Glomerular visceral epithelial cell (primary cell): ENCODE results near the gene C16orf95.
A peak's percentile ranks its signal among the peaks of the same experiment; 100 is the strongest.
"Not testable (repeated sequence)": the region's sequence is repeated elsewhere in the genome, so short reads cannot be mapped to it uniquely, and the experiment has no call there.

Source experiments
- DNase-seq: peaks from one replicate; pipeline ENCODE4 v3.0.0-alpha.2; 2016; ENCODE audit errors: extremely low spot score

The C16orf95 gene, protein sequence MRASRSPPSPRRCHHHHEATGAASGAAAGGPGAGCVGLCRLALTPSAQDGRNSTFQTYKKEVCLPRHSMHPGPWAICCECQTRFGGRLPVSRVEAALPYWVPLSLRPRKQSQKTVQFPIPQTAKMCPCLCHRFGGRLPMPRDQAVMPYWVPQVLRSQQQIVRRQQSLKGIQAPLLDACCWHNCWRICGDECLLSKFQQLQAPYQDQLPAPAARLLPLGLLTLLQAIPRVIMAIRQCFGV

GRCh38 chr16:87316923-87317749 is at the start of gene C16orf95:
TSS of gene C16orf95 (minus strand) at chr16:87317392. CDS start at chr16:87317242, 150 bp downstream.
- peak; percentile 93 for DNase-seq

GRCh38 chr16:87366930-87367329 is 49.7 kb upstream of the C16orf95 start:
- DNase-seq = no peak

- DNase-seq = no peak
Observed at GRCh38 chr16:87366288-87366687, 49.1 kb upstream of the C16orf95 start.

DNA sequence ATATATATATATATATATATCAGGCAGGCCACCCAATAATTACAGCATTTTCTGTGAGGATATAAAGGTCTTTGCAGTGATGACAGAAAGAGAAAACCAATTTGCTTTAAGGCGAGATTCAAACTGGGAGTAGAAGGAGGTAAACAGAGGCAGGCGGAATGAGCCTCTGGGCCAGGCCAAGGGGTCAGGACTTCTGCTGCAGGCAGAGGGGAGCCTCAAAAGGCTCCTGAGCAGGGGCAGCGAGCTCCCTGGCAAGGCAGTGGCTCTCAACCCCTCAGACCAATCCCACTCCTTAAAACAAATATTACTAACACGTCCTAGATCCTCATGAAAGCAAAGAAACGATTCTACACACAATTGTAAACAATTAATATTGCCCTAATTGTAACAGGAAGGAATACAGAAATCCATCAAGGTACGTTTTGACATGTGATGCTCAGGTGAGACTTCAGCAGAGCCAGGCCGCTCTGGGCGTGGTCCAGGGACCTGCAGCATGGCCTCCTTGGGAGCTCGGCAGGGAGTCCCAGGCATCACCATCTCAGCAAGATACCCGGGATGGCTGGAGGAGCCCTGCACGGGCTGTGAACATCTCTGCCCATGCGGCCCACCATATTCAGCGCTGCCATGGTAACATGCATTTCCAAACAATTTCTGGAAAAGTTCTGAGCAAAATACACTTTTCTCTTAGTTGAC is 48.0 kb upstream of the C16orf95 start:
- no peak for DNase-seq

GRCh38 chr16:87363771-87364455 is 46.7 kb upstream of the C16orf95 start:
- peak; percentile 18 for DNase-seq

DNA sequence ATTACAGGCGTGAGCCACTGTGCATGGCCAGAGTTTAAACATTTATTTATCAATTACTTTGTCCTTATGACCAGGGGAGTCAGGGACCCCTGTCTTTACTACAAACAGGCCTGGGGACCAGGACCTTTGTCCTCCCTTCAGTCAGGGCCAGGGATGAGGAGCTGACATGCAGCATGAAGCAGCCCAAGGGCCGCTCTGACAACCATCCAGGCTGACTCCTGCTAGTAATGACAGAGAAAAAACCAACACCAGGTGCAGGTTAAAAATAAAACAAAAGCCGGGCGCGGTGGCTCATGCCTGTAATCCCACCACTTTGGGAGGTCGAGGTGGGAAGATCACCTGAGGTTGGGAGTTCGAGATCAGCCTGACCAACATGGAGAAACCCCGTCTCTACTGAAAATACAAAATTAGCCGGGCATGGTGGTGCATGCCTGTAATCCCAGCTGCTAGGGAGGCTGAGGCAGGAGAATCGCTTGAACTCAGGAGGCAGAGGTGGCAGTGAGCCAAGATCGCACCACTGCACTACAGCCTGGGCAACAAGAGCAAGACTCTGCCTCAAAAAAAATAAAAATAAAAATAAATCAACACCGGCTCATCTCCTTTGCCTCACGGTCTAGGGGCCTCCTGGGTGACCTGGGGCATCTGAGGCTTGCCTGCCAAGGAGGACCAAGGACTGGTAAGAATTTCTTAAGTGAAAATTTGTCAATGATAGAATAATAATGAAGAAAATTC is 45.8 kb upstream of the C16orf95 start:
- not testable (repeated sequence) for DNase-seq

- DNase-seq = no peak
Observed at GRCh38 chr16:87361916-87362619, 44.9 kb upstream of the C16orf95 start.

DNA sequence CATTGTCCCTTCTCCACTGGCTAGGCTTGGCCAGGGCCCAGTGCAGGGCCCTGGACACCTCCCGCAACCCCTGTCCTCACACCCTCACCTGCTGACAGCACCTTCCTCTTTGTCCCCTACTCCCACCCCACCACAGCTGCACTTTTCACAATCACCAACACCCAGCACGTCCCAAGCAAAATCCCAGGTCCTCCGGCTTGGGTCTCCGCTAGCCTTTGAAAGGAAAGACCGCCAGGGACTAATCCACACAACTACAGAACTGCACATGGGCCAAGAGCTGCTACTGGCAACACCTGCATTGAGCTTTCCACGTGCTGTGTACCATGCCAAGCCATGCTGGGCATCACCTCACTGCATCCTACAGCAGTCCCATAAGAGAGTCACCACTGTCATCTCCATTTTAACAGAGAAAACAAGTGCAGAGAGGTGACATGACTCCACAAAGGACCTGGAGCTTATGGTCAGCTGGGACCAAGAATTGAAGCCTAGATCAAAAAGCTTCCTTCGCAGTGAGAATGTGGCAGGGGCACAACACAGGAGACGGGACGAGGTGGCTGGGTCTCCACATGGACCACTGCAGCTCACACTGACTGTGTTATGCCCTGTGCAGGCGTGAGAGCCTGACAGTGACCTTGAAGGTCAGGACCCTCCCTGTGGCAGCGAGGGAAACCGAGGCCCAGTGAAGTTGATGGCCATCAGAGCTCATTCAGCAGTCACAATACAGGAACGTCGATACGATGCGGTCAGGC is 43.8 kb upstream of the C16orf95 start:
- DNase-seq = no peak

DNA sequence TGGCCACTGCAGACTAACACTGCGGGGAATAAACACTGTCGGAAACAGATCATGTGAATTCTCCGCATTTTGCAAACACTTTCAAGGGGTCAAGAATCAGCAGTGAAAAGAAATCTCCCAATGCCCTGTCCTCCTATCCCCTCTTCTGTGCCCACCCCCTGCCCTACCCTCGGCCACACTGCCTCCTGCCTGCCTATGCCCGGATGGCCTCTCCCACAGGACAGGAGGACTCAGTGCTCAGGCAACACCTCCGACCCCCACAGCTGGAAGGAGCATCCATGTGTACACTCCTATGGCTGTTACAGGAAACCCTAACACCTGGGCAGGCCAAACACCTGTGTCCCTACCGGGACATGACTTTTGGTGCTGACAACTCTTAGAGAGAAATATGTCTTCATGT is 41.9 kb upstream of the C16orf95 start:
- no peak for DNase-seq

DNA sequence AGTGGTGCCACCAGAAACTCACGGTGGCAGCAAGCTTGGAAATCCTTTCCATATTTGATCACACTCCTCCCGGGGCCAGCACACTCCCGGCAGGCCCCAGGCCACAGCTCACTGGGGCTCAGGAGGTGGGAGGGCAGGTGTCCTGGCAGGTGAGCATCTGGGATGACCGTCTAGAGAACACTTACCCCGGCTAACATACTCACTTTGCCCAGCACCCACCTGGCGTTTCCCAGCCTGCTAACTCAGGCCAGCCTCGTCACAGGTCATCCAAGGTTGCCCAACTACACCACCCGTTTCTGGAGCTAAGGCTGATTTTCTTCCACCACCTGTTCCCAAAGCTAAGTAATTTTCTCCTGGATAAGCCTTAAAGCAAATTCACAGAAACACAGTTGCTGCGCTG is 41.5 kb upstream of the C16orf95 start:
- DNase-seq = no peak

DNA sequence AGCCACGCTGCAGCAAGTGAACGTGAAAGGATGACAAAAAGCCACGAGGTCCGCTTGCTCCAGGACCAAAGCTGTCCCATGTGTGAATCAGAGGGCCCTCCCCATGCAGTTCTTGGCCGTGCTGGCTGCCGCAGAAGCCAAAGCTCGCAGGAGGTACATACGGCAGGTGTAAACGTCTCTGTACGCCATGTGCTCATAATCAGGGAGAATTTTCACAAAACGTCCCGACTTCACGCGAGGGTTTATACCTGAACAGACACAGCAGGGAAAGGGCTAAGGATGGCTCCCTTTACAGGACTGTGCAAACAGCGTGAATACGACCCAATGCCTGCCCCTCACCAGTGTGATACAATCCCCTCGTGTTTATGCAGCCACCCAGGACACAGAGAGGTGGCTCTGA is 41.1 kb upstream of the C16orf95 start:
- DNase-seq = no peak

GRCh38 chr16:87356491-87356853 is 39.3 kb upstream of the C16orf95 start:
- DNase-seq = no peak

DNA sequence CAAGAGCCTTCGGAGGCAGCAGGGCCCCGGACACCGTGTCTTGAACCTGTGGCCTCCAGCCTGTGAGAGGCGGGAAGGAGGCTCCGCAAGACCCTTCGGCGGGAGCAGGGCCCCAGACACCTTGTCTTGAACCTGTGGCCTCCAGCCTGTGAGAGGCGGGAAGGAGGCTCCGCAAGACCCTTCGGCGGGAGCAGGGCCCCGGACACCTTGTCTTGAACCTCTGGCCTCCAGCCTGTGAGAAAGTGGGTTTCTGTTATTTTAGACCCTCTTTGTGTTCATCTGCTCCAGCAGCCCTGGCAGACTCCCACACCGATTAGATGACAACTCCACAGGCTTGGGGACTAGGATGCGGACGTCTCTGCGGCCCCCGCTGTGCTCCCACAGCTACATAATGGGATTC is 36.4 kb upstream of the C16orf95 start:
- no peak for DNase-seq

GRCh38 chr16:87352818-87353217 is 35.6 kb upstream of the C16orf95 start:
- no peak for DNase-seq

DNA sequence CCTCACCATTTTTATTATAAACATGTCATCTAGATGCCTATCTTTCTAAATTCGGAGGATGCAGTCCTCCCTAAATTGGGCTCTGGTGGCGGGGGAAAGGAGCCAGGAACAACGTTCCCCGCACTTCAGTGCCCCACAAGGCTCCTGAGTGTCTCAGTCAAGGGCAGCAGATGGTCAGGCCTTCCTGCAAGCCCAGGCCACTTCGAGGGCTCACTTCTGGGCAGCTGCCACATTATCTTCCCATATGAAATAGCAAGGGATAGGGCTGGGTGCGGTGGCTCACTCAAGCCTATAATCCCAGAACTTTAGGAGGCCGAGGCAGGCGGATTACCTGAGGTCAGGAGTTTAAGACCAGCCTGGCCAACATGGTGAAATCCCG is 34.1 kb upstream of the C16orf95 start:
- no peak for DNase-seq

GRCh38 chr16:87350681-87351319 is 33.6 kb upstream of the C16orf95 start:
- no peak for DNase-seq

DNA sequence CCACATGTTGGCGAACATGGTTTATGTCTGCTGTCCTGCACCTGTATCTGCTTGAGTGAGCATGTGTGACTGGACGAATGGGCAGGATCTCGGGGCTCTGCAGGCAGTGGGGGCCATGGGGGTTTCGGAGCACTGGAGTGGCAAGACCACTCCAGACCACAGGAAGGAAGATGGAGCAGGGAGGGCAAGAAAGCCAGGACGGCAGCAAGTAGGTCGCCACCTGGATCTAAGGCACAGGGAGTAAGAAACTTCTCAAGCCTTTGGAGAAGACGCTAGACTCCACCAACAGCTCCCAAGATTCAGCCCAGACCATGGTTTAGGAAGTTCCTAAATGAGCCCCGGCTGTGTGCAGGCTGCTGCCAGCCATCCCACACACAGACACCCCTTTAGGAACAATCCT is 32.8 kb upstream of the C16orf95 start:
- no peak for DNase-seq

DNA sequence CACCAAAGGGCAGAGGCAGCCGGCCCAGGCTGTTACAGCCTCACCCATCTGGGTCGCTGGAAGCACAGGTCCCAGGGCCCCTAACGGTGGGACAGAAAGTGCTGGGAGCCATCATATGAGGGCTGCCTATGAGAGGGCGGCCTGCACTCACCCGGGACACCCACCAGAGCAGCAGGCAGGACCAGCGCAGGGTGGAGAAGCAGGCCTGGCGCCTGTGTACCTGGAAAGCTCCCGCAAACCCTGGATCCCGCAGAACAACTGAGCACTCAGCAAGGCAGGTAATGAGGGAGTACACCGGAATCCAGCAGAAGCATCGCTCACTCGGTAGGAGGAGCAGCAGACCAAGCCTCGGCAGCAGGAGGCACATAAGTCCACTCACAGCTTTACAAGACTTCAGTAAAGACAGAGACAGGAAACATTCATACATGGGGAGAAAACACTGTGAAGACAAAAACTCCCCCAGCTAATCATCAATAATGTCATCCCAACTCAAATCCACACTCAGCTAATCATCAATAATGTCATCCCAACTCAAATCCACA is 31.5 kb upstream of the C16orf95 start:
- no peak for DNase-seq

DNA sequence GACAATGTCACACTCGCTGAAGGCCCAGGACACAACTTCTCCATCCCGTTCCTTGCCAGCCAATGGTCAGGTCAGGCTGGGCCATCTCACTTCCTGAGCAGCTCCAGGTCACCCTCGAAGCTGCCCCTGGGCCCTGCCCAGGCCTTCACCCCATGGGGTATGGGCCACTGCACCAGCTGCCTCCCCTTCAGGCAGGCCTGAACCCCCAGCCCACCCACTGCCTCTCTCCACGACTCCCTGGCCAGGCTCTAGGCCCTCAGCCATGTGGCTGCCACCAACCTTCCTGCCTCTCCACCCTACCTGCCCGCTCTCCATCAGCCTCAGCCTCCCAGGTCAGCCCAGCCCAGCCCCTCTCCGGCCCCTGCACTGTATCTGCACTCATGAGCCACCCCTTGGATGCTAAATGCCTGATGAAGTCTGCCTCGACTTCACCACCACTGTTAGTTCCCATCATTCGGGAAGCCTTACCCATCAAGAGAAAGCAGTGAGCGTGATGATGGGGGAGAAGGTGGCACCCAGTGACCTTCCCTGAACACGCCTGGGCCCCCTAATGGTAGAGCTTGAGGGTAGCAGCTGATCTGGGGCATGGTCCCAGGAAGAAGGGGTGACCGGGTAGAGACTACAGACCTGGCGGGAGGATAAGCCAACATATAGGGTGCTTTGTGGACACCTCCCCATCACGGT is 30.9 kb upstream of the C16orf95 start:
- DNase-seq = no peak
